Amygdala (tissue), 56 donors: Measurements from ENCODE around the gene MOSPD3.
"Not testable (repeated sequence)": the region's sequence is repeated elsewhere in the genome, so short reads cannot be mapped to it uniquely, and the experiment has no call there.

ENCODE experiments used
- DNase-seq, 56 donors: peaks; one replicate each; lab custom pipeline; 2025; lab: John Stamatoyannopoulos, UW

The MOSPD3 gene

GRCh38 chr7:100654908-100655831 lies 42.8 kb downstream of the MOSPD3 start:
- no peak for DNase-seq

GRCh38 chr7:100655908-100656674 lies 43.8 kb downstream of the MOSPD3 start, which contains the start of gene ACTL6B:
TSS of gene ACTL6B (minus strand) at chr7:100656448. CDS start at chr7:100656354, 94 bp downstream.
- peak in 50 of 56 donors; percentile 13 to 80 (median 50) for DNase-seq

GRCh38 chr7:100662194-100662776 lies 49.9 kb downstream of the MOSPD3 start:
- not testable (repeated sequence) for DNase-seq
